Measurements from ENCODE around the gene GALK1.

GALK1 gene

DNA sequence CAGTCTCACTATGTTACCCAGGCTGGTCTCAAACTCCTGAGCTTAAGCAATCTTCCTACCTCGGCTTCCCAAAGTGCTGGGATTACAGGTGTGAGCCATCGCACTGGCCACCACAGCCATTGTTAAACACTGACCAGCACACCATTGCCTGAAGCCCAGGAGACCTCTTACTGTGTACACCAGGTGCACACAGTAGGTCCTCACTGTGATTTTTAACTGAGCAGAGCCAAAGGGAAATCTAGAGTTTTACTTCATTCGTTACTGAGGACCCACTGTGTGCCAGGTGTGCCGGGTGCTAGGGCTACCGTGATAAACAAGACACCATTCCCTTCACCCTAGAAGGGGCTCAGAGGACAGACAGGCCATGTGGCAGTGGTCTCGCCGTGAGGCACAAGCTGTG, 39.5 kb downstream of the GALK1 start:
- Histone ChIP-seq H4K20me1 (ENCODE audit: insufficient read depth, low read length) (no peaks in the 10 kb centered on the region), H3K27me3 (ENCODE audit: insufficient read depth, low read length) (peaks cover 4% of the 10 kb centered on the region; the same call in 1 of the 2 replicates), H3K4me3 (ENCODE audit: low read depth, low read length, poor library complexity, severe bottlenecking) (no peak overlapping the region), H3K4me2 (ENCODE audit: low read length) (no peak overlapping the region), H3K4me1 (ENCODE audit: insufficient read depth, low read length, severe bottlenecking) (peaks cover 5% of the 10 kb centered on the region), H3F3A (ENCODE audit: insufficient read depth, low read length) (no peaks in the 10 kb centered on the region), H3K79me2 (ENCODE audit: insufficient read depth, low read length) (no peaks in the 10 kb centered on the region), H3K9me2 (ENCODE audit: low read depth, low read length) (no peaks in the 10 kb centered on the region), H3K36me3 (ENCODE audit: insufficient read depth, low read length) (no peaks in the 10 kb centered on the region), H3K9ac (ENCODE audit: low read length) (no peak overlapping the region), H3K27ac (ENCODE audit: low read depth, low read length, poor library complexity, severe bottlenecking) (no peak overlapping the region), H3K9me3 (ENCODE audit: low read length) (no peaks in the 10 kb centered on the region), H2AFZ (ENCODE audit: low read length) (no peak overlapping the region)
- TF ChIP-seq EZH2 (IDR thresholded peaks at IDR 0.05; ENCODE audit: borderline replicate concordance, low read length) = no peak
- TF ChIP-seq, protein P1, sequence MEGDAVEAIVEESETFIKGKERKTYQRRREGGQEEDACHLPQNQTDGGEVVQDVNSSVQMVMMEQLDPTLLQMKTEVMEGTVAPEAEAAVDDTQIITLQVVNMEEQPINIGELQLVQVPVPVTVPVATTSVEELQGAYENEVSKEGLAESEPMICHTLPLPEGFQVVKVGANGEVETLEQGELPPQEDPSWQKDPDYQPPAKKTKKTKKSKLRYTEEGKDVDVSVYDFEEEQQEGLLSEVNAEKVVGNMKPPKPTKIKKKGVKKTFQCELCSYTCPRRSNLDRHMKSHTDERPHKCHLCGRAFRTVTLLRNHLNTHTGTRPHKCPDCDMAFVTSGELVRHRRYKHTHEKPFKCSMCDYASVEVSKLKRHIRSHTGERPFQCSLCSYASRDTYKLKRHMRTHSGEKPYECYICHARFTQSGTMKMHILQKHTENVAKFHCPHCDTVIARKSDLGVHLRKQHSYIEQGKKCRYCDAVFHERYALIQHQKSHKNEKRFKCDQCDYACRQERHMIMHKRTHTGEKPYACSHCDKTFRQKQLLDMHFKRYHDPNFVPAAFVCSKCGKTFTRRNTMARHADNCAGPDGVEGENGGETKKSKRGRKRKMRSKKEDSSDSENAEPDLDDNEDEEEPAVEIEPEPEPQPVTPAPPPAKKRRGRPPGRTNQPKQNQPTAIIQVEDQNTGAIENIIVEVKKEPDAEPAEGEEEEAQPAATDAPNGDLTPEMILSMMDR (IDR thresholded peaks at IDR 0.05; ENCODE audit: low read length) = no peak

DNA sequence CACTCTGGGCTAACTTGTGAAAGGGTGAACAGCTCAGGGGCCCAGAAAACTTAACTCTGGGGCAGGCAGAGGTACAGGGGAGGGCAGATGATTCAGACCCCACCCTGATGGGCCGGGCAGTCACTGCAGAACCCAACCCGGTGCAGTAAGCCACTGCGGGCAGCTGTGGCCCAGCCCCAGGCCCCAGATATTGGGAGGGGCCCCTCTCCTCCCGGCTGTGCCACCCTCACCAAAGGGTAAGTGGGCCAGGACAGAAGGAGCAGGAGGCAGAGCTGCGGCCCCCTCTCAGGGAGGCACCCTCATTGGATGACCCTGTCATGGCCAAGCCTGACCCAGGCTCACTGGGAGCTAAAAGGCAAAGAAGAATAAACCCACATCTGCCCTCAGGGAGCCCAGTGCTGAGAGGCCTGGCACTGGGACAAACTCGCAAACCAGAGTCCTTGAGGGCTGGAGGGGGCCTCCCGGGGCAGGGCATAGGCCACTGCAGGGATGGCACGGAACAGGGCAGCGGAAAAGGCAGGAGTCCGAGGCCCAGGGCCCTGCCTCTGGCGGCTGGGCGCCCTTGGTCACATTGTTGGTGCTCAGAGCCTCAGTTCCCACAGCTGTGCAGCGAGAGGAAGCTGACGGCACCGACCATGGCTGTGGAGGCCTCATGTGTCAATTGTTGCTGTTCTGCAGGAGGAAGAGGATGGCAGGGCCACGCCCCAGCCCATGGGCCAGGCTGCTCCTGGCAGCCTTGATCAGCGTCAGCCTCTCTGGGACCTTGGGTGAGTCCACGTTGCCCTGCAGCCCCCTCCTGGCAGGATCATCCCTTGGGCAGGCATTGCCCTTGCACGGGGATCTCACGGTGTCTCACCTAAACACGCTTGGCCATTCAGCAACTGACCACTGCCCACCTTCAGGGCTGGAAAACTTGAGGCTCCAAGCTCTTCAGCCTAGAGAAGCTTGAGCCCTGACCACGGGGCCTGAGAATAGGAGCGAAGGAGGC, 40.7 kb downstream of the GALK1 start:
- H3K36me3 ChIP-seq (ENCODE audit: insufficient read depth, low read length) = no peaks in the 10 kb centered on the region
- no peak overlapping the region for H2AFZ ChIP-seq (ENCODE audit: low read length)
- no peak overlapping the region for H3K27ac ChIP-seq (ENCODE audit: low read depth, low read length, poor library complexity, severe bottlenecking)
- no peaks in the 10 kb centered on the region for H3K9me3 ChIP-seq (ENCODE audit: low read length)
- H3K4me1 ChIP-seq (ENCODE audit: insufficient read depth, low read length, severe bottlenecking) = peaks cover 5% of the 10 kb centered on the region
- H4K20me1 ChIP-seq (ENCODE audit: insufficient read depth, low read length) = no peaks in the 10 kb centered on the region
- no peaks in the 10 kb centered on the region for H3K79me2 ChIP-seq (ENCODE audit: insufficient read depth, low read length)
- H3K4me2 ChIP-seq (ENCODE audit: low read length) = no peak overlapping the region
- H3K9ac ChIP-seq (ENCODE audit: low read length) = no peak overlapping the region
- TF ChIP-seq EZH2 (IDR thresholded peaks at IDR 0.05; ENCODE audit: borderline replicate concordance, low read length) = no peak
- peaks cover 4% of the 10 kb centered on the region; the same call in 1 of the 2 replicates for H3K27me3 ChIP-seq (ENCODE audit: insufficient read depth, low read length)
- H3F3A ChIP-seq (ENCODE audit: insufficient read depth, low read length) = no peaks in the 10 kb centered on the region
- no peak overlapping the region for H3K4me3 ChIP-seq (ENCODE audit: low read depth, low read length, poor library complexity, severe bottlenecking)
- H3K9me2 ChIP-seq (ENCODE audit: low read depth, low read length) = no peaks in the 10 kb centered on the region

DNA sequence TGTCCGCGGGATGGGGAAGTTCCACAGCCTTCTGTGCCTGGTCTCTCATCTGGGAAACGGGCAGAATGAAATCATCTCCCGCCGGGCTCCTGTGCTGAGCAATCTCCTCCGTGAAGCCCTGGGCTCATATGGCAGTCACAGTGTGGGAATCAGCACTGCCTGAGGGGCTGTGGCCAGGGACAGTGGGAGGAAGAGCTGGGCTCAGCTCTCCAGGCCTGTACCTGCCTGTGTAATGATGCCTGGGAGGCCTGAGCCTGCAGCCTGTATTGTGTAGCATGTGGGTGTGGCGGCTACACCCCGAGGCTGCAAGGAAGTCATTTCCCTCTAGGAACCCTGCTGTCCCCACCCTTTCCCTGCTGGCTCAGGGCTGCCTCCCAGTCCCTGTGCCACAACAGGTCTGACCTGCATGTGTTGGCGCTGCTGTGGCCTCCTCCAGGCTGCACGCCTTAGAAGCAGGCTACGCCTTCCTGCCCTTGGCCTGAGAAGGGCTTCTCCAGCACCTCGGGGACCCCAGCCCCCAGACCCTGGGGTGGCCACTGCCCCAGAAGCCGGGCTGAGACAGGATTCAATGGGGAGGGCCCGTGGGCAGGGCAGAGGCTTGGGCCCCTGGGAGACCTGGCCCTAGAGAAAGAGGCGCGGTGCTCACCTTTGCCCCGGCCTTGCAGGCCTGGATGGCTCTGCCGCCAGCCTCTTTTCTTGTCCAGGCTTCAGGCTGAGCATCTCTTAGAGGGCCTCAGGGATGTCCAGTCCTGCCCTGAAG, 41.6 kb downstream of the GALK1 start:
- Histone ChIP-seq H3K4me2 (ENCODE audit: low read length) (no peak overlapping the region), H3K9ac (ENCODE audit: low read length) (no peak overlapping the region), H3K36me3 (ENCODE audit: insufficient read depth, low read length) (no peaks in the 10 kb centered on the region), H4K20me1 (ENCODE audit: insufficient read depth, low read length) (no peaks in the 10 kb centered on the region), H3K27me3 (ENCODE audit: insufficient read depth, low read length) (peaks cover 4% of the 10 kb centered on the region; the same call in 1 of the 2 replicates), H3F3A (ENCODE audit: insufficient read depth, low read length) (no peaks in the 10 kb centered on the region), H3K9me3 (ENCODE audit: low read length) (no peaks in the 10 kb centered on the region), H3K79me2 (ENCODE audit: insufficient read depth, low read length) (no peaks in the 10 kb centered on the region), H2AFZ (ENCODE audit: low read length) (no peak overlapping the region), H3K27ac (ENCODE audit: low read depth, low read length, poor library complexity, severe bottlenecking) (no peak overlapping the region), H3K9me2 (ENCODE audit: low read depth, low read length) (no peaks in the 10 kb centered on the region), H3K4me1 (ENCODE audit: insufficient read depth, low read length, severe bottlenecking) (peaks cover 5% of the 10 kb centered on the region), H3K4me3 (ENCODE audit: low read depth, low read length, poor library complexity, severe bottlenecking) (no peak overlapping the region)
- TF ChIP-seq, protein P1 (IDR thresholded peaks at IDR 0.05; ENCODE audit: low read length) = no peak
